KBM-7 (cell line): Measurements from ENCODE around the gene CSMD2.

Experiments used
- DNase-seq: peaks from one replicate; pipeline ENCODE4 v3.0.0-alpha.2; 2015
- in situ Hi-C: fragments of 300-500 bp; cut with MboI; formaldehyde crosslinking; loops from 2 replicates; pipeline ENCODE4 v1.14.3; 2020; ENCODE audit warnings: low sequenced_read_pairs, low pct_unique_long_range_greater_than_20kb, mixed read lengths

The CSMD2 gene

GRCh38 chr1:34066166-34066565 lies 98.9 kb downstream of the CSMD2 start:
- DNase-seq: no peak
- in situ Hi-C loops: no loop called here

GRCh38 chr1:34065498-34065897 lies 99.5 kb downstream of the CSMD2 start:
- no peak for DNase-seq
- in situ Hi-C loops: no loop called here

GRCh38 chr1:34060901-34061415 lies 104.1 kb downstream of the CSMD2 start:
- no peak for DNase-seq
- in situ Hi-C loops: no loop called here

GRCh38 chr1:34060187-34060730 lies 104.8 kb downstream of the CSMD2 start:
- no peak for DNase-seq
- in situ Hi-C loops: no loop called here

GRCh38 chr1:34057347-34058130 lies 107.5 kb downstream of the CSMD2 start:
- DNase-seq: no peak
- in situ Hi-C loops: no loop called here

GRCh38 chr1:34055818-34056217 lies 109.2 kb downstream of the CSMD2 start:
- no peak for DNase-seq
- in situ Hi-C loops: no loop called here

- in situ Hi-C loops: no loop called here
- no peak for DNase-seq
Measured at GRCh38 chr1:34054920-34055319, 110.1 kb downstream of the CSMD2 start.

GRCh38 chr1:34053660-34054059 lies 111.4 kb downstream of the CSMD2 start:
- DNase-seq: no peak
- in situ Hi-C loops: no loop called here

- DNase-seq: no peak
- in situ Hi-C loops: no loop called here
Measured at GRCh38 chr1:34052565-34052964, 112.5 kb downstream of the CSMD2 start.

- in situ Hi-C loops: no loop called here
Measured at GRCh38 chr1:34050709-34051485, 114.1 kb downstream of the CSMD2 start.

GRCh38 chr1:34049994-34050393 lies 115.0 kb downstream of the CSMD2 start:
- in situ Hi-C loops: no loop called here

More at GRCh38 chr1:34050709-34051485, 114.1 kb downstream of the CSMD2 start:
- no peak for DNase-seq

GRCh38 chr1:34049477-34049876 lies 115.6 kb downstream of the CSMD2 start:
- no peak for DNase-seq
- in situ Hi-C loops: no loop called here

More at GRCh38 chr1:34049994-34050393, 115.0 kb downstream of the CSMD2 start:
- DNase-seq: no peak

GRCh38 chr1:34037856-34038255 lies 127.2 kb downstream of the CSMD2 start:
- in situ Hi-C loops: no loop called here
- no peak for DNase-seq

- no peak for DNase-seq
- in situ Hi-C loops: no loop called here
Measured at GRCh38 chr1:34037109-34037508, 127.9 kb downstream of the CSMD2 start.

GRCh38 chr1:34034036-34034435 lies 131.0 kb downstream of the CSMD2 start:
- DNase-seq: no peak
- in situ Hi-C loops: no loop called here

- DNase-seq: no peak
- in situ Hi-C loops: no loop called here
Measured at GRCh38 chr1:34029954-34030353, 135.1 kb downstream of the CSMD2 start.

GRCh38 chr1:34029515-34029914 lies 135.5 kb downstream of the CSMD2 start:
- in situ Hi-C loops: no loop called here
- no peak for DNase-seq

GRCh38 chr1:34028381-34029055 lies 136.5 kb downstream of the CSMD2 start:
- in situ Hi-C loops: no loop called here

GRCh38 chr1:34025675-34026074 lies 139.4 kb downstream of the CSMD2 start:
- no peak for DNase-seq
- in situ Hi-C loops: no loop called here

More at GRCh38 chr1:34028381-34029055, 136.5 kb downstream of the CSMD2 start:
- no peak for DNase-seq
